Mesothelial cell of epicardium (in vitro differentiated cells): ENCODE data around the gene TCIRG1. TPM values are rescaled to one million over a fixed set of nuclear protein-coding genes. Genes with fewer than 3 reads are reported as not detected.

Source experiments
- DNase-seq, 2 experiments: peaks; one replicate each; pipeline ENCODE4 v3.0.0; 2021; ENCODE audit warnings: low spot score in 2 of 2; ENCODE audit not compliant: unreplicated experiment in 2 of 2
- H3K27ac Mint-ChIP-seq: 2 replicates; pipeline ENCODE4 v1.8.0; 2021; ENCODE audit warnings: mixed read lengths
- H3K27me3 Mint-ChIP-seq: 2 replicates; pipeline ENCODE4 v1.8.0; 2021; ENCODE audit warnings: low read depth, mixed read lengths
- H3K36me3 Mint-ChIP-seq: 2 replicates; pipeline ENCODE4 v1.8.0; 2021; ENCODE audit warnings: mixed read lengths
- H3K4me1 Mint-ChIP-seq: 2 replicates; pipeline ENCODE4 v1.8.0; 2021; ENCODE audit warnings: mixed read lengths
- H3K4me3 Mint-ChIP-seq: 2 replicates; pipeline ENCODE4 v1.8.0; 2021; ENCODE audit warnings: mild to moderate bottlenecking, moderate library complexity, mixed read lengths
- H3K9me3 Mint-ChIP-seq: 2 replicates; pipeline ENCODE4 v1.8.0; 2021; ENCODE audit warnings: mixed read lengths
- total RNA-seq: library from RNA; stranded (reverse); gene quantifications from 3 replicates; pipeline ENCODE4 v1.2.1, GENCODE V29; 2021
- TF ChIP-seq, protein P1 (sequence below): fragments of 200-600 bp; sonication (generic); IDR thresholded peaks from one replicate; pipeline ENCODE4 v1.5.0; 2021; ENCODE audit warnings: antibody characterized with exemption; ENCODE audit not compliant: unreplicated experiment

The TCIRG1 gene
- total RNA-seq, 1 donor from 2014 or later, result 60.0 TPM

DNA sequence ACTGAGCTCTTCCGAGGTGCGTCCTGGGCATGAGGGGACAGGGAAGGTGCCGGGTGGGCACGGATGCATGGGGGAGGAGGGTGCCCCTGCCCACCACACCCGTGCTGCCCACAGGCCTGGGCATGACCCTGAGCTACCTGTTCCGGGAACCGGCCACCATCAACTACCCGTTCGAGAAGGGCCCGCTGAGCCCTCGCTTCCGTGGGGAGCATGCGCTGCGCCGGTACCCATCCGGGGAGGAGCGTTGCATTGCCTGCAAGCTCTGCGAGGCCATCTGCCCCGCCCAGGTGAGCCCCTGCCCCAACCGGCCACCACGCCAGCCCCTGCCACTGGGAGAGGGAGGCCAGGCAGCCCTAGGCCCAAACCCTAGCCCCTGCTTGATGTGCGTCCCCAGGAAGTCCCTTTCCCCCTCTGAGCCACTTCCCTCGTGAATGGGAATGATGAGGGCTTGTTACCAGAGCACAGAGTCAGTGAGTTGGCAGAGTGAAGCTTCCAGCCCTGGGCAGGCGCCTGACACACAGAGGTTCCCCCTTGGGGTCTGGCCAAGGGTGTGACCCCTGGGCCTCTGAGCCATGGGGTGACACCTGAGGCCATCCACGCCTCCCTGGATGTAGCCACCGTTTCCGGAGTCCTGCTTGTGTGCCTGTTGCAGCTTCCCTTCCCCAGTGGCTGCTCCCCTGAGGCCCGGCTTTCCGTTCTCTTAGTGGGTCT, 5.7 kb upstream of the TCIRG1 start:
- H3K9me3 Mint-ChIP-seq, result no peaks in the 10 kb centered on the region
- TF ChIP-seq, protein P1, sequence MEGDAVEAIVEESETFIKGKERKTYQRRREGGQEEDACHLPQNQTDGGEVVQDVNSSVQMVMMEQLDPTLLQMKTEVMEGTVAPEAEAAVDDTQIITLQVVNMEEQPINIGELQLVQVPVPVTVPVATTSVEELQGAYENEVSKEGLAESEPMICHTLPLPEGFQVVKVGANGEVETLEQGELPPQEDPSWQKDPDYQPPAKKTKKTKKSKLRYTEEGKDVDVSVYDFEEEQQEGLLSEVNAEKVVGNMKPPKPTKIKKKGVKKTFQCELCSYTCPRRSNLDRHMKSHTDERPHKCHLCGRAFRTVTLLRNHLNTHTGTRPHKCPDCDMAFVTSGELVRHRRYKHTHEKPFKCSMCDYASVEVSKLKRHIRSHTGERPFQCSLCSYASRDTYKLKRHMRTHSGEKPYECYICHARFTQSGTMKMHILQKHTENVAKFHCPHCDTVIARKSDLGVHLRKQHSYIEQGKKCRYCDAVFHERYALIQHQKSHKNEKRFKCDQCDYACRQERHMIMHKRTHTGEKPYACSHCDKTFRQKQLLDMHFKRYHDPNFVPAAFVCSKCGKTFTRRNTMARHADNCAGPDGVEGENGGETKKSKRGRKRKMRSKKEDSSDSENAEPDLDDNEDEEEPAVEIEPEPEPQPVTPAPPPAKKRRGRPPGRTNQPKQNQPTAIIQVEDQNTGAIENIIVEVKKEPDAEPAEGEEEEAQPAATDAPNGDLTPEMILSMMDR, result no peak
- H3K4me3 Mint-ChIP-seq, result no peak overlapping the region
- H3K27me3 Mint-ChIP-seq, result no peaks in the 10 kb centered on the region
- H3K4me1 Mint-ChIP-seq, result peaks cover 24% of the 10 kb centered on the region
- H3K36me3 Mint-ChIP-seq, result peaks cover 4% of the 10 kb centered on the region
- no peak for DNase-seq
- no peak overlapping the region for H3K27ac Mint-ChIP-seq

DNA sequence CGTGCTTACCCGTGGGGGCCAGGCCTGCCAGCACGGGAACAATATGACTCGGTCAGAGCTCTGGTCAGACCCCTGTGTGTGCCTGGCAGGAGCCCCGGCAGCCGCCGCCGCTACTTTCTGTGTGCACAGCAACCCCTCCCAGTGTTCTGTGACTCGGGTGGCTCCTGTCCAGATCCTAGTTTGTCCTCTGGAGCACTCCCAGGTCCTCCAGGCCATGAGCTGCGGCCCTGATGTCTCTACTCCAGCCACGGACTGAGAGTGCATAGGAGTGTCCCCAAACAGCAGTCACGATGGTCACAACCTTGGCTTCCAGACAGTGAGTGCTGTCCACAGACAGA, 5.1 kb upstream of the TCIRG1 start:
- H3K36me3 Mint-ChIP-seq, result peaks cover 4% of the 10 kb centered on the region
- H3K27ac Mint-ChIP-seq, result no peak overlapping the region
- TF ChIP-seq, protein P1, result no peak
- no peak for DNase-seq
- H3K4me3 Mint-ChIP-seq, result no peak overlapping the region
- no peaks in the 10 kb centered on the region for H3K27me3 Mint-ChIP-seq
- H3K9me3 Mint-ChIP-seq, result no peaks in the 10 kb centered on the region
- peaks cover 22% of the 10 kb centered on the region for H3K4me1 Mint-ChIP-seq

DNA sequence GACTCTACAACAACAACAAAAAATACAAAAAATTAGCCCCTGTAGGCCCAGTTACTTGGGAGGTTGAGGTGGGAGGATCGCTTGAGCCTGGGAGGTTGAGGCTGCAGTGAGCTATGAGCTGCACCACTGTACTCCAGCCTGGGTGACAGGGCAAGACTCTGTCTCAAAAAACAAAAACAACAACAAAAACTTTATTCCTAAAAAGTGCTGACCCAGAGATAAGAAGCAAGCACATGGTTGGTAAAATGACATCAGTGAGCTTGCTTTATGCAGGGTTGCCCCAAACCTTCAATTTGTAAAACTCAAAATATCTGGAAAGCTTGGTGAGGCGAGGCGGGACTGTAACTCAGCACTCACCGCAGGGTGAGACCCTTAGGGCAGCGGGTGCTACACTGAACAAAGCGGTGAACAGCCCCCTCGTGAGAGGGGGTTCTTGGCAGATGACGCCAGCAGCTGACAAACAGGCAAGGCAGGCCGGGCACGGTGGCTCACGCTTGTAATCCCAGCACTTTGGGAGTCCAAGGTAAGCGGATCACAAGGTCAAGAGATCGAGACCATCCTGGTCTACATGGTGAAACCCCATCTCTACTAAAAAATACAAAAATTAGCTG, 3.5 kb upstream of the TCIRG1 start:
- H3K27me3 Mint-ChIP-seq, result no peaks in the 10 kb centered on the region
- no peaks in the 10 kb centered on the region for H3K9me3 Mint-ChIP-seq
- no peak overlapping the region for H3K27ac Mint-ChIP-seq
- peaks cover 13% of the 10 kb centered on the region for H3K4me1 Mint-ChIP-seq
- TF ChIP-seq, protein P1, result no peak
- H3K36me3 Mint-ChIP-seq, result peaks cover 4% of the 10 kb centered on the region
- H3K4me3 Mint-ChIP-seq, result no peak overlapping the region
- DNase-seq, result no peak

DNA sequence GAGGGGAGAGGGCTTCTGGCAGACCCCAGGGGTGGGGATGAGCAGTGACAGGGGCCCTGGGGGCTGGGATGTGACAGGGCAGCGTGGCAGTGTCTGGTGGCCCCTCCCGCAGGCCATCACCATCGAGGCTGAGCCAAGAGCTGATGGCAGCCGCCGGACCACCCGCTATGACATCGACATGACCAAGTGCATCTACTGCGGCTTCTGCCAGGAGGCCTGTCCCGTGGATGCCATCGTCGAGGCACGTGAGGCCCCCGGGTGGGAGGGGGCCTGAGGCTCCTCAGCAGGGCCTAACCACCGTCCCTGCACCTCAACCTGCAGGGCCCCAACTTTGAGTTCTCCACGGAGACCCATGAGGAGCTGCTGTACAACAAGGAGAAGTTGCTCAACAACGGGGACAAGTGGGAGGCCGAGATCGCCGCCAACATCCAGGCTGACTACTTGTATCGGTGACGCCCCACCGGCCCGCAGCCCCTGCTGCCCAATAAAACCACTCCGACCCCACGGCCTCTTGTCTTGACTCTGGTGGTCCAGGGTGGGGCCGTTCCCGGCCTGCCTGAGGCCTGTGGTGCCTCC, 2.6 kb upstream of the TCIRG1 start:
- no peaks in the 10 kb centered on the region for H3K9me3 Mint-ChIP-seq
- TF ChIP-seq, protein P1, result no peak
- H3K27ac Mint-ChIP-seq, result no peak overlapping the region

DNA sequence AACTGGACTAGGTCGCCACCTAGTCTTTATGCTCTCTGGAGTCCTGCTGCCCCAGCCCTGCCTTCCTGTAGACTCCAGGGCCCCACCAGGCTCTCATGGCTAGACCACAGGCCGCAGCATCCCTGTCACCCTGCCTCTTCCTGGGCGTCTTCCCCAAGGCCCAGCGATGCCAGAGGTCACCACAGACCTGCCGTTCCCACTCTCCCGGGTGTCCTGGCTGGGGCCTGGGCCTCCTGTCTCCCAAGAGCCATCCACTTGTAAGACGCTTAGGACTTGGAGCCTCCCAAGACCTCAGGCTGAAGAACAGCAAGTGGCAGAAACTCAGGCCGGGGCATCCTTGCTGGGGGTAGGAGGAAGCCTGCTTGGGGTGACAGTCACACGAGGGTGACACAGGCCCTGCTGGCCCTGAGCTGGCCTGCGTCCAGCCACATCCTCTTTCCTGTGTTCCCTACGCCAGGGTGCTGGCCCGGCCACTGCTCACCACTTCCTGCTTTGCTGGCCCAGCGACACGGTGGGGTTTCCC, 2.0 kb upstream of the TCIRG1 start:
- TF ChIP-seq, protein P1, result no peak
- Mint-ChIP-seq H3K27ac (no peak overlapping the region), H3K27me3 (no peaks in the 10 kb centered on the region), H3K4me1 (peaks cover 7% of the 10 kb centered on the region), H3K4me3 (no peak overlapping the region), H3K9me3 (no peaks in the 10 kb centered on the region), H3K36me3 (peaks cover 4% of the 10 kb centered on the region)
- no peak for DNase-seq

More for the DNA sequence above, 2.6 kb upstream of the TCIRG1 start:
- Mint-ChIP-seq H3K36me3 (peaks cover 4% of the 10 kb centered on the region), H3K4me1 (peaks cover 11% of the 10 kb centered on the region), H3K27me3 (no peaks in the 10 kb centered on the region), H3K4me3 (no peak overlapping the region)
- no peak for DNase-seq
